Neural cell (in vitro differentiated cells): Measurements from ENCODE around the gene MRPL53. TPM values are rescaled to one million over a fixed set of nuclear protein-coding genes. Genes with fewer than 3 reads are reported as not detected.

ENCODE experiments used
- H2AFZ ChIP-seq: fragments of 200-600, 300-800 bp; sonication (generic), shearing (Covaris generic); 2 replicates; pipeline ENCODE4 v1.6.0; 2014; ENCODE audit warnings: low read depth, mild to moderate bottlenecking, antibody characterized with exemption, low read length, moderate library complexity
- H3F3A ChIP-seq: fragments of 200-600 bp; shearing (Covaris generic); 2 replicates; pipeline ENCODE4 v1.6.1; 2016; ENCODE audit warnings: mild to moderate bottlenecking, moderate library complexity, mixed read lengths, antibody characterized with exemption, low read length; ENCODE audit not compliant: insufficient read depth, poor library complexity, severe bottlenecking
- H3K27ac ChIP-seq: fragments of 200-600, 300-800 bp; sonication (generic), shearing (Covaris generic); 2 replicates; pipeline ENCODE4 v1.5.1; 2014; ENCODE audit warnings: mild to moderate bottlenecking, low read length, moderate library complexity
- H3K27me3 ChIP-seq: fragments of 300-800, 200-600 bp; sonication (generic), shearing (Covaris generic); 2 replicates; pipeline ENCODE4 v1.6.0; 2014; ENCODE audit warnings: mild to moderate bottlenecking, low read depth, low read length, moderate library complexity; ENCODE audit not compliant: insufficient read depth
- H3K36me3 ChIP-seq: fragments of 300-800, 200-600 bp; sonication (generic), shearing (Covaris generic); 2 replicates; pipeline ENCODE4 v1.5.1; 2014; ENCODE audit warnings: mild to moderate bottlenecking, antibody characterized with exemption, low read length, moderate library complexity; ENCODE audit not compliant: insufficient read depth
- H3K4me2 ChIP-seq: fragments of 300-800, 200-600 bp; sonication (generic), shearing (Covaris generic); 2 replicates; pipeline ENCODE4 v1.6.0; 2014; ENCODE audit warnings: mild to moderate bottlenecking, low read length
- H3K4me3 ChIP-seq: fragments of 300-800, 200-600 bp; sonication (generic), shearing (Covaris generic); 2 replicates; pipeline ENCODE4 v1.5.1; 2014; ENCODE audit warnings: mild to moderate bottlenecking, low read length, moderate library complexity
- H3K79me2 ChIP-seq: fragments of 200-600 bp; shearing (Covaris generic); replicated peaks from 2 replicates; pipeline ENCODE4 v1.6.0; 2014; ENCODE audit warnings: mild to moderate bottlenecking, low read length, moderate library complexity; ENCODE audit not compliant: insufficient read depth
- H3K9ac ChIP-seq: fragments of 300-800, 200-600 bp; sonication (generic), shearing (Covaris generic); 2 replicates; pipeline ENCODE4 v1.6.1; 2016; ENCODE audit warnings: mild to moderate bottlenecking, low read length, mixed read lengths
- H3K9me2 ChIP-seq: fragments of 200-600 bp; shearing (Covaris generic); 2 replicates; pipeline ENCODE4 v1.6.1; 2016; ENCODE audit warnings: mild to moderate bottlenecking, low read length, mixed read lengths; ENCODE audit not compliant: insufficient read depth
- H3K9me3 ChIP-seq: fragments of 200-600, 300-800 bp; sonication (generic), shearing (Covaris generic); 2 replicates; pipeline ENCODE4 v1.6.1; 2016; ENCODE audit warnings: mild to moderate bottlenecking, mixed run types, low read length, moderate library complexity, mixed read lengths
- H4K20me1 ChIP-seq: fragments of 200-600 bp; shearing (Covaris generic); 2 replicates; pipeline ENCODE4 v1.6.1; 2016; ENCODE audit warnings: mild to moderate bottlenecking, mixed run types; ENCODE audit not compliant: insufficient read depth
- EP300 ChIP-seq: fragments of 450-650 bp; conservative IDR thresholded peaks from 2 replicates; pipeline ENCODE4 v1.6.1; 2014; ENCODE audit warnings: antibody characterized with exemption, mild to moderate bottlenecking, moderate library complexity; ENCODE audit not compliant: poor library complexity, severe bottlenecking
- EZH2 ChIP-seq: fragments of 200-600, 300-800 bp; shearing (Covaris generic), sonication (generic); IDR thresholded peaks from 2 replicates; pipeline ENCODE4 v1.6.1; 2014; ENCODE audit warnings: antibody characterized with exemption, low read length, borderline replicate concordance, mild to moderate bottlenecking; ENCODE audit not compliant: insufficient read depth, poor library complexity, severe bottlenecking
- MXI1 ChIP-seq: fragments of 450-650 bp; conservative IDR thresholded peaks from 2 replicates; pipeline ENCODE4 v1.6.1; 2014; ENCODE audit warnings: antibody characterized with exemption, mild to moderate bottlenecking; ENCODE audit not compliant: poor library complexity, severe bottlenecking
- POLR2AphosphoS5 ChIP-seq: IDR thresholded peaks from 2 replicates; pipeline ENCODE4 v1.6.1; 2012
- RAD21 ChIP-seq: fragments of 450-650 bp; conservative IDR thresholded peaks from 2 replicates; pipeline ENCODE4 v1.6.1; 2014; ENCODE audit warnings: antibody characterized with exemption, mild to moderate bottlenecking, moderate library complexity
- SMC3 ChIP-seq: fragments of 450-650 bp; conservative IDR thresholded peaks from 2 replicates; pipeline ENCODE4 v1.6.1; 2014; ENCODE audit warnings: antibody characterized with exemption, mild to moderate bottlenecking, moderate library complexity; ENCODE audit not compliant: poor library complexity
- TAF1 ChIP-seq: IDR thresholded peaks from 2 replicates; pipeline ENCODE4 v1.6.1; 2012; ENCODE audit warnings: low read depth
- polyA plus RNA-seq: library from polyadenylated mRNA; depleted of rRNA; stranded (reverse); fragments of >200 nt; gene quantifications from 2 replicates; pipeline ENCODE4 v1.2.3, GENCODE V29; 2014
- TF ChIP-seq, protein P1 (sequence below): fragments of 450-650 bp; IDR thresholded peaks from 2 replicates; pipeline ENCODE4 v1.5.1; 2014; ENCODE audit warnings: antibody characterized with exemption, mild to moderate bottlenecking, moderate library complexity; ENCODE audit not compliant: poor library complexity, severe bottlenecking
- TF ChIP-seq, protein P2 (sequence below): IDR thresholded peaks from 2 replicates; pipeline ENCODE4 v1.6.1; 2012; ENCODE audit warnings: borderline replicate concordance

MRPL53 gene
- polyA plus RNA-seq, 1 donor from 2014 or later: 28.0 TPM

DNA sequence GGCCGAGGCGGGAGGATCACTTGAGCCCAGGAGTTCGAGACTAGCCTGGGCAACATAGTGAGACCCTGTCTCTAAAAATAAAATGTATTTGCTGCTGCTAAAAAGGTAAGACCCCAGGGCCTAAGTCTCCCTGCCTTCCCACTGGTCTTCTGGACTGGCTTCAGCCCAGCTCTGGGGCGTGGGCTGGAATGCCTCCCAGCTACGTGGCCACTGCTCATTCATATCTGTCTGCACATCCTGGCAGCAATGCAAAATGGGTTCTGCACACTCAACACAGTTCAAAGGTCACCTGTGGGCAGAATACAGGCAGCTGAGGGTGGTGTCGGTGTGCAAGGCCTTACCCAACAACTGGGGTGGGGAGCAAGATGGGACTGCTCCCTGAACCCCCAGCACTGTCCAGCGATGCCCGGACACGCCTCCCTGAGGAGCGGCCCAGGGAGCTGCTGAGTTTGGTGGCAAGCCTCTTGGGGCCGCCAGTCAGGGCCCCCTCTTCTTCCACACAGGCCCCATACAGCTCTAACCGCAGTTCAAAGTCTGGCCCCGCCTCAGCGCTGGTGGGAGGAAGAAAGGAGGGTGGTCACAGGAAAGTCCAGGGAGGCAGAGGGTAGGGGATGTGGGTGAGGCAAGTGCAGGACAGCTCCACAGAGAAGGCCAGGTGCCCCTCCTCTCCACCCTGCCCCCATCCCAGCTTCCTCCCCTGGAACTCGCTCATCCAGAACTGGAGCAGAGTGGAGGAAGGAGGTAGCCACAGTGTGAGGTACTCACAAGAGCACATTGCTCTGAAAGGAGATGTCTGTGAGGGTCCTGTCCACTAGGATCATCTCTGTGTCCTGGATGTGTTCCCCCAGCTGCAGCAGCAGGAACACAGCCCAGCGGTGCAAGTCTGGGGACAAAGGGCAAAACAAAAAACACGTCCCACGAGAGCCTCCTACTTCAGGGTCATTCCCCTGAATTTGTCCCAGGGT, 42.7 kb downstream of the MRPL53 start:
- Histone ChIP-seq H3F3A (no peaks in the 10 kb centered on the region), H4K20me1 (no peaks in the 10 kb centered on the region), H3K4me3 (no peak overlapping the region), H3K36me3 (no peaks in the 10 kb centered on the region), H2AFZ (no peak overlapping the region), H3K4me2 (no peak overlapping the region), H3K79me2 (no peaks in the 10 kb centered on the region), H3K9me3 (no peaks in the 10 kb centered on the region), H3K27me3 (no peaks in the 10 kb centered on the region), H3K27ac (no peak overlapping the region), H3K9ac (no peak overlapping the region), H3K9me2 (no peaks in the 10 kb centered on the region)
- TF ChIP-seq EZH2: no peak
- no peak for TF ChIP-seq TAF1
- no peak for TF ChIP-seq POLR2AphosphoS5
- TF ChIP-seq, protein P1, sequence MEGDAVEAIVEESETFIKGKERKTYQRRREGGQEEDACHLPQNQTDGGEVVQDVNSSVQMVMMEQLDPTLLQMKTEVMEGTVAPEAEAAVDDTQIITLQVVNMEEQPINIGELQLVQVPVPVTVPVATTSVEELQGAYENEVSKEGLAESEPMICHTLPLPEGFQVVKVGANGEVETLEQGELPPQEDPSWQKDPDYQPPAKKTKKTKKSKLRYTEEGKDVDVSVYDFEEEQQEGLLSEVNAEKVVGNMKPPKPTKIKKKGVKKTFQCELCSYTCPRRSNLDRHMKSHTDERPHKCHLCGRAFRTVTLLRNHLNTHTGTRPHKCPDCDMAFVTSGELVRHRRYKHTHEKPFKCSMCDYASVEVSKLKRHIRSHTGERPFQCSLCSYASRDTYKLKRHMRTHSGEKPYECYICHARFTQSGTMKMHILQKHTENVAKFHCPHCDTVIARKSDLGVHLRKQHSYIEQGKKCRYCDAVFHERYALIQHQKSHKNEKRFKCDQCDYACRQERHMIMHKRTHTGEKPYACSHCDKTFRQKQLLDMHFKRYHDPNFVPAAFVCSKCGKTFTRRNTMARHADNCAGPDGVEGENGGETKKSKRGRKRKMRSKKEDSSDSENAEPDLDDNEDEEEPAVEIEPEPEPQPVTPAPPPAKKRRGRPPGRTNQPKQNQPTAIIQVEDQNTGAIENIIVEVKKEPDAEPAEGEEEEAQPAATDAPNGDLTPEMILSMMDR: no peak
- TF ChIP-seq, protein P2, sequence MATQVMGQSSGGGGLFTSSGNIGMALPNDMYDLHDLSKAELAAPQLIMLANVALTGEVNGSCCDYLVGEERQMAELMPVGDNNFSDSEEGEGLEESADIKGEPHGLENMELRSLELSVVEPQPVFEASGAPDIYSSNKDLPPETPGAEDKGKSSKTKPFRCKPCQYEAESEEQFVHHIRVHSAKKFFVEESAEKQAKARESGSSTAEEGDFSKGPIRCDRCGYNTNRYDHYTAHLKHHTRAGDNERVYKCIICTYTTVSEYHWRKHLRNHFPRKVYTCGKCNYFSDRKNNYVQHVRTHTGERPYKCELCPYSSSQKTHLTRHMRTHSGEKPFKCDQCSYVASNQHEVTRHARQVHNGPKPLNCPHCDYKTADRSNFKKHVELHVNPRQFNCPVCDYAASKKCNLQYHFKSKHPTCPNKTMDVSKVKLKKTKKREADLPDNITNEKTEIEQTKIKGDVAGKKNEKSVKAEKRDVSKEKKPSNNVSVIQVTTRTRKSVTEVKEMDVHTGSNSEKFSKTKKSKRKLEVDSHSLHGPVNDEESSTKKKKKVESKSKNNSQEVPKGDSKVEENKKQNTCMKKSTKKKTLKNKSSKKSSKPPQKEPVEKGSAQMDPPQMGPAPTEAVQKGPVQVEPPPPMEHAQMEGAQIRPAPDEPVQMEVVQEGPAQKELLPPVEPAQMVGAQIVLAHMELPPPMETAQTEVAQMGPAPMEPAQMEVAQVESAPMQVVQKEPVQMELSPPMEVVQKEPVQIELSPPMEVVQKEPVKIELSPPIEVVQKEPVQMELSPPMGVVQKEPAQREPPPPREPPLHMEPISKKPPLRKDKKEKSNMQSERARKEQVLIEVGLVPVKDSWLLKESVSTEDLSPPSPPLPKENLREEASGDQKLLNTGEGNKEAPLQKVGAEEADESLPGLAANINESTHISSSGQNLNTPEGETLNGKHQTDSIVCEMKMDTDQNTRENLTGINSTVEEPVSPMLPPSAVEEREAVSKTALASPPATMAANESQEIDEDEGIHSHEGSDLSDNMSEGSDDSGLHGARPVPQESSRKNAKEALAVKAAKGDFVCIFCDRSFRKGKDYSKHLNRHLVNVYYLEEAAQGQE: no peak
- no peak for TF ChIP-seq SMC3
- TF ChIP-seq MXI1: no peak
- no peak for TF ChIP-seq RAD21
- no peak for TF ChIP-seq EP300

- no peaks in the 10 kb centered on the region for H3K36me3 ChIP-seq
- H3K4me2 ChIP-seq: no peak overlapping the region
- no peak overlapping the region for H2AFZ ChIP-seq
- no peak overlapping the region for H3K4me3 ChIP-seq
- no peaks in the 10 kb centered on the region for H4K20me1 ChIP-seq
- H3K9ac ChIP-seq: no peak overlapping the region
- H3K27ac ChIP-seq: no peak overlapping the region
- H3K79me2 ChIP-seq: no peaks in the 10 kb centered on the region
- no peaks in the 10 kb centered on the region for H3K27me3 ChIP-seq
- no peaks in the 10 kb centered on the region for H3F3A ChIP-seq
- no peaks in the 10 kb centered on the region for H3K9me3 ChIP-seq
- H3K9me2 ChIP-seq: no peaks in the 10 kb centered on the region
- TF ChIP-seq SMC3: no peak
- no peak for TF ChIP-seq TAF1
- no peak for TF ChIP-seq EP300
- TF ChIP-seq EZH2: no peak
- TF ChIP-seq, protein P2: no peak
These were observed 43.8 kb downstream of the MRPL53 start for GRCh38 chr2:74428675-74429074.
